ENCODE measurements around the gene TIGAR.

The TIGAR gene, protein sequence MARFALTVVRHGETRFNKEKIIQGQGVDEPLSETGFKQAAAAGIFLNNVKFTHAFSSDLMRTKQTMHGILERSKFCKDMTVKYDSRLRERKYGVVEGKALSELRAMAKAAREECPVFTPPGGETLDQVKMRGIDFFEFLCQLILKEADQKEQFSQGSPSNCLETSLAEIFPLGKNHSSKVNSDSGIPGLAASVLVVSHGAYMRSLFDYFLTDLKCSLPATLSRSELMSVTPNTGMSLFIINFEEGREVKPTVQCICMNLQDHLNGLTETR

GRCh38 chr12:4320853-4321701 is at the start of gene TIGAR:
TSS of gene TIGAR (plus strand) at chr12:4321213. CDS start at chr12:4321272, 59 bp downstream.
- FAIRE-seq: no peak

GRCh38 chr12:4271717-4272423 is 49.1 kb upstream of the TIGAR start:
- no peak for FAIRE-seq

DNA sequence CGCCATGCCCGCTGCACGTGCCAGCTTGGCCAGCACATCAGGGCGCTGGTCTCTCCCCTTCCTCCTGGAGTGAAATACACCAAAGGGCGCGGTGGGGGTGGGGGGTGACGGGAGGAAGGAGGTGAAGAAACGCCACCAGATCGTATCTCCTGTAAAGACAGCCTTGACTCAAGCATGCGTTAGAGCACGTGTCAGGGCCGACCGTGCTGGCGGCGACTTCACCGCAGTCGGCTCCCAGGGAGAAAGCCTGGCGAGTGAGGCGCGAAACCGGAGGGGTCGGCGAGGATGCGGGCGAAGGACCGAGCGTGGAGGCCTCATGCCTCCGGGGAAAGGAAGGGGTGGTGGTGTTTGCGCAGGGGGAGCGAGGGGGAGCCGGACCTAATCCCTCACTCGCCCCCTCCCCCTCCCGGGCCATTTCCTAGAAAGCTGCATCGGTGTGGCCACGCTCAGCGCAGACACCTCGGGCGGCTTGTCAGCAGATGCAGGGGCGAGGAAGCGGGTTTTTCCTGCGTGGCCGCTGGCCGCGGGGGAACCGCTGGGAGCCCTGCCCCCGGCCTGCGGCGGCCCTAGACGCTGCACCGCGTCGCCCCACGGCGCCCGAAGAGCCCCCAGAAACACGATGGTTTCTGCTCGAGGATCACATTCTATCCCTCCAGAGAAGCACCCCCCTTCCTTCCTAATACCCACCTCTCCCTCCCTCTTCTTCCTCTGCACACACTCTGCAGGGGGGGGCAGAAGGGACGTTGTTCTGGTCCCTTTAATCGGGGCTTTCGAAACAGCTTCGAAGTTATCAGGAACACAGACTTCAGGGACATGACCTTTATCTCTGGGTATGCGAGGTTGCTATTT is 48.4 kb upstream of the TIGAR start:
- FAIRE-seq: no peak

DNA sequence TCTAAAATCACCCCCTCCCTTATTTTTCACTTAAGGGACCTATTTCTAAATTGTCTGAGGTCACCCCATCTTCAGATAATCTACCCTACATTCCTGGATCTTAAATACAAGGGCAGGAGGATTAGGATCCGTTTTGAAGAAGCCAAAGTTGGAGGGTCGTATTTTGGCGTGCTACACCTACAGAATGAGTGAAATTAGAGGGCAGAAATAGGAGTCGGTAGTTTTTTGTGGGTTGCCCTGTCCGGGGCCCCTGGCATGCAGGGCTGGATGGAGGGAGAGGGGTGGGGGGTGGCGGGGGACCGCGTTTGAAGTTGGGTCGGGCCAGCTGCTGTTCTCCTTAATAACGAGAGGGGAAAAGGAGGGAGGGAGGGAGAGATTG is 47.8 kb upstream of the TIGAR start:
- FAIRE-seq: no peak

DNA sequence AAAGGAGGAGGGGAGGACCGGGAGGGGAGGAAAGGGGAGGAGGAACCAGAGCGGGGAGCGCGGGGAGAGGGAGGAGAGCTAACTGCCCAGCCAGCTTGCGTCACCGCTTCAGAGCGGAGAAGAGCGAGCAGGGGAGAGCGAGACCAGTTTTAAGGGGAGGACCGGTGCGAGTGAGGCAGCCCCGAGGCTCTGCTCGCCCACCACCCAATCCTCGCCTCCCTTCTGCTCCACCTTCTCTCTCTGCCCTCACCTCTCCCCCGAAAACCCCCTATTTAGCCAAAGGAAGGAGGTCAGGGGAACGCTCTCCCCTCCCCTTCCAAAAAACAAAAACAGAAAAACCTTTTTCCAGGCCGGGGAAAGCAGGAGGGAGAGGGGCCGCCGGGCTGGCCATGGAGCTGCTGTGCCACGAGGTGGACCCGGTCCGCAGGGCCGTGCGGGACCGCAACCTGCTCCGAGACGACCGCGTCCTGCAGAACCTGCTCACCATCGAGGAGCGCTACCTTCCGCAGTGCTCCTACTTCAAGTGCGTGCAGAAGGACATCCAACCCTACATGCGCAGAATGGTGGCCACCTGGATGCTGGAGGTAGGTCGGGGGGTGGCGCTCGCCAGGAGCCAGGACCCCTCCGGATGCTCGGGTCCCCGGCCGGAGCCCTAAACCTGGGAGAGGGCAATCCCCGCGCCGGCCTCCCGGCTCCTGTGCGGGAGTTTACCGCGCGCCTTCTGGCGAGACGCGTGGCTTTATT is 47.2 kb upstream of the TIGAR start, which contains the start of gene CCND2:
TSS of gene CCND2 (plus strand) at position 111 of the 744 bp plus-strand sequence. CDS start at position 390, 279 bp downstream.
- FAIRE-seq: no peak

DNA sequence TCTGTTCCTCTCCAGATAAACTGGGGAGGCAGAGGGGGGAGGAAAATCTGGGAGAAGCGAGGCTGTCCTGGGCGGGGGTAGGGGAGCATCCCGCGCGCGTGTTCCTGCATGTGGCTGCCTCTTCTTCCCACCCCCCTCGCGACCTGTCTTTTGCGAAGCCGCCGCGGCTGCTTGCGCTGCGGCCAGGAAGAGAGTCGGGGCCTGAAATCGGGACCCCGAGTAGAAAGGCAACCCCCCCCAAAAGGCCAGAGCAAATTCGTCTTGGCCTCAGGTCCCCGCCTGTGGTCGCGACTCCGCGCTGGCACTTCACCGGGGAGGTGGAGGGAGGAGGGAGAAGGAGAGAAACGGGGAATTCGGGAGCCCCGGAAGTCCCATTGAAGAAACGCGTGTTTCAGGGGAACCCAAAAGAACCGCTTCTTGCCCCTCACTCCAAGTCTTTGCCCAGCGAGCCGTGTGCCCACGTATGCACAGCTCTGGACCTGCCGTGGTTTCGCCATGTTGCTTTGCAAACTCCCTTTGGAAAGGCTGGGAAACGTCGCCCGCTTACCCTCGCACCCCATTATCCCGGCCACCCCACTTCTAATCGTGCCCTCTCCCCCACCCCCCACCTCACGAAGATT is 46.5 kb upstream of the TIGAR start:
- FAIRE-seq: no peak

GRCh38 chr12:4275016-4275869 is 45.8 kb upstream of the TIGAR start:
- FAIRE-seq: no peak

DNA sequence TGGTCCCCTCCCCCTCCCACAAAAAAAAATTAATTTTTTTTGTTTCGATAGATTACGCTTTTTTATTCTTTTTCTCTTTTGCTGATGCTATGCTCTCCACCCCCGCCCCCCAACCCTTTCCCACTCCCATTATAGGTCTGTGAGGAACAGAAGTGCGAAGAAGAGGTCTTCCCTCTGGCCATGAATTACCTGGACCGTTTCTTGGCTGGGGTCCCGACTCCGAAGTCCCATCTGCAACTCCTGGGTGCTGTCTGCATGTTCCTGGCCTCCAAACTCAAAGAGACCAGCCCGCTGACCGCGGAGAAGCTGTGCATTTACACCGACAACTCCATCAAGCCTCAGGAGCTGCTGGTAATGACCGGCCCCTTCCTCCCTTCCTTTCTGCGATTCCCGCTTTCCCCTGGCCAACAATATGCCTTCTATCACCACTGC is 45.1 kb upstream of the TIGAR start:
- FAIRE-seq: no peak

GRCh38 chr12:4276524-4277204 is 44.3 kb upstream of the TIGAR start:
- no peak for FAIRE-seq

GRCh38 chr12:4277205-4277543 is 43.8 kb upstream of the TIGAR start:
- FAIRE-seq: no peak

DNA sequence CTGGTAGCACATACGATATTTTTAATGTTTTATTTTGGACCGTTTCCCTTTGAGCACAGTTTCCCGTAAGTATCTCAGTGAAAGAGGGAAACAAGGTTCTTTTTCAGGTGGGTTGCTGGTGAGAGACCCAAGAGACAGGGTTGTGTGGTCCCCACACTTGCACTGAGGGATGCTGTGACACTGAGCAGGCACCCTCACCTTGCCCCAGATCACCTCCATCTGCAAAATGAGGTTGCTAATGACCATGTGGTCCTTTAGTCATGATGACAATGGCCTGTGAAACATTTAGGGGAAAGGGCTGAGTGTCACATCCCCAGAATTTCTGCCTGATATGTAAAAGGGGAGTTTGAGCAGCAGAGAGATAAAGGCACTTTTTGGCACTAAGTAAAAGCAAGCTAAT is 43.2 kb upstream of the TIGAR start:
- no peak for FAIRE-seq

DNA sequence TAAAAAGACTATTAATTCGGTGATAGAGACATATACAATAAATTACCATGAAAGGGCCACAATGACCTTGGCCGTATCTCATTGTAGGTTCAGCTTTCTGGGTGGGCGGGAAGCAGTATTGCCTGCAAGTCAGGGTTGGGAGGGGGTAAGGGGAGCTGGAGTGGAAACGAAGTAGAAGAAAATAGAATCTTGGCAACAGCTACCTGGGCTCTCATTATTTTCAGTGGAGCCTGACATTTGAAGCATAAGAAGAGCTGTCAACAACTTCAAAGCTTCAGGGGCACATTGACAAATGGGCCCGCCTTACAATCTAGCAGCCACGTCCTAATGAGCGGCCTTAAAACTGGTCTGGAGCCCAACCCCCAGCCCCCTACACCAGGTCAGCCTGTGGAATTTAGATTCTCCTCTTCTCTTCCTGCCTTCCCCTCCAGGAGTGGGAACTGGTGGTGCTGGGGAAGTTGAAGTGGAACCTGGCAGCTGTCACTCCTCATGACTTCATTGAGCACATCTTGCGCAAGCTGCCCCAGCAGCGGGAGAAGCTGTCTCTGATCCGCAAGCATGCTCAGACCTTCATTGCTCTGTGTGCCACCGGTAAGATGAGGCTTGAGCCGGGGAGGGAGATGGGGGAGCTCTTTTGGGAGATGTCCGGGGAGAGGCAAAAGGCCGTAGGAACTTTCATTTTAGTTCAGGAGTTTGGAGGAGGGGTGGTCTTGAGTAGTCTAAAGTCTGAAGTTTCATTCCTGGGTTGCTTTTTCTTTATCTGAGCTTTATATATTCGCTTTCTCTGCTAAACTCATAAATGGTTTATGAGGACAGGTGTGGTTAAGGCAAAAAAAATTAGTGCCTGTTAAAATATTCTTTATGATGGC is 42.5 kb upstream of the TIGAR start:
- FAIRE-seq: no peak

- no peak for FAIRE-seq
Observed at GRCh38 chr12:4279198-4279690, 41.8 kb upstream of the TIGAR start.

GRCh38 chr12:4280351-4281163 is 40.5 kb upstream of the TIGAR start:
- FAIRE-seq: no peak

DNA sequence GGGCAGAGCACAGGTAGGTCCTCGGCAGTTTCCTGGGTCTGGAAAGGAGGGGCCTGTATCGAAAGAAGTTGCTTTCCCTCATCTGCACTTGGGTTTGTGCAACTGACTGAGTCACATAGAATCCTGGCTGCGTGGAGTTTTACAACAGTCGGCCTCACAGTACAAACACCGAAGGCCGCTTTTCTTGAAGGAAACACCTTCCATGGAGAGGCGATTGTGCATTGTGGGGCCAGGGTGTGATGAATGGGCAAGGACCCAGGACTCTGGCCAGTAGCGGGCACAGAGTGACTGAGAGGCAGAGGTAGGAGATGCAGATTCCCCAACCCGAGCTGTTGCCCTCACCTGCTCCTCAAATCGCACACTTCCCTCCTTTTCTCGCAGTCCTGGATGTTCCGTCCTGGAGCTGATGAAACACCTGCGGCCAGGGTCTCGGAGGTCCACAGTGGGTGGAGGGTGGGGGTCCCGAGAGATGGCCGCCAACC is 39.8 kb upstream of the TIGAR start:
- no peak for FAIRE-seq

GRCh38 chr12:4282103-4282891 is 38.7 kb upstream of the TIGAR start:
- no peak for FAIRE-seq

Measured in colon (tissue), 2 donors.